Stimulated activated CD4-positive, alpha-beta T cell treated with anti-CD3 and anti-CD28 coated beads, Interleukin-15, amount 100 ng/mL, for 24 hours (primary cell): ENCODE measurements around the gene SKIDA1.

Experiments
- DNase-seq: peaks from one replicate; pipeline ENCODE4 v3.0.0-alpha.2; 2020

SKIDA1 gene

GRCh38 chr10:21499701-21500577 is 25.5 kb downstream of the SKIDA1 start:
- DNase-seq, result peak; percentile 39

- no peak for DNase-seq
Observed at GRCh38 chr10:21498986-21499385, 26.5 kb downstream of the SKIDA1 start.

DNA sequence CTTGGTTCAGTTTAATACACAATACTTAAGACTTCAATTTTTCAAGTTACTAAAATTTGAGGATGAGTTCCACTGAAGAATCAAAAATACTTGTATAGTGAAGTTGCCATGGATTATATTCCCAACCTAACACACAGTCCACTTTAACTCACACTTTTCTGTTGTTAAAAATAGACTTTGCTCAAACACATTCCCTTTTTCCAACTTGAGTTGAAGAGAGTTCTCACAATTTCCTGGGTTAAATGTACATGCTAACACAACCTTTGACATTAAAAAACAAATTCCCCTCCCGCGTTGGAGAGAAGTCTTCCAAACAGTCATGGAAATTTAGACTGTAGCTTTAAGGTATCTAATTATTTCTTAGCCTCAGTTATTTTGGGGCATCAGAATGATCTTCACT is 27.1 kb downstream of the SKIDA1 start:
- DNase-seq, result no peak

DNA sequence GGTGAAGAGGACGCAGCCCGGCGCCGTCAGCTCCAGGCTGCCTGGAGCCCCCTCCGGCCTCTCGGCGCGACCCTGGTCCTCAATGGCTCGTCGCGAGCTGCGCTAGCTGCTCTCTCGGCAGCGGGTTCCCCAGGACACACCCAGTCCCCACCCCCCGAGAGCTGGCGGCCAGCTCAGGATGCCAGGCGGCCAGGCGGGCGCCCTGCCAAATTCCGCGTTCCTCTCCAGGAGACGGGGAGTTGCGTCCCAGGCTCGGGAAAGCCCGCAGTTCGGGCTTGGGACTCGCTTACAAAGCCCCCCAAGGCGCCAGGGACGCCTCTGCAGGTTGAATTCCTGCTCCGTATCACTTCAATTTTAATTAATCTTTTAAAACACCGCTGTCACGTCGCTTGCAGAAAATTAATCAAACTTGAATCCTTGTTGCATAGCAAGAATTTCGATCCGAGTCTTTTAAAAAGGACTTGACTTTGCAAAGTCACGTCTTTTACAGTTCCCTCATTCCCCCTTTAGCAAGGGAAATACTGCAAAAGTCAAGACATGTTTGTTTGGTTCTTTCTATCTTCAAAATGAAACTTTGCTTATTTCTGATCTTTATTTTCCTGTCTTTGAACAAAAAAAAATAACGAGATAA is 28.2 kb downstream of the SKIDA1 start:
- peak; percentile 60 for DNase-seq

DNA sequence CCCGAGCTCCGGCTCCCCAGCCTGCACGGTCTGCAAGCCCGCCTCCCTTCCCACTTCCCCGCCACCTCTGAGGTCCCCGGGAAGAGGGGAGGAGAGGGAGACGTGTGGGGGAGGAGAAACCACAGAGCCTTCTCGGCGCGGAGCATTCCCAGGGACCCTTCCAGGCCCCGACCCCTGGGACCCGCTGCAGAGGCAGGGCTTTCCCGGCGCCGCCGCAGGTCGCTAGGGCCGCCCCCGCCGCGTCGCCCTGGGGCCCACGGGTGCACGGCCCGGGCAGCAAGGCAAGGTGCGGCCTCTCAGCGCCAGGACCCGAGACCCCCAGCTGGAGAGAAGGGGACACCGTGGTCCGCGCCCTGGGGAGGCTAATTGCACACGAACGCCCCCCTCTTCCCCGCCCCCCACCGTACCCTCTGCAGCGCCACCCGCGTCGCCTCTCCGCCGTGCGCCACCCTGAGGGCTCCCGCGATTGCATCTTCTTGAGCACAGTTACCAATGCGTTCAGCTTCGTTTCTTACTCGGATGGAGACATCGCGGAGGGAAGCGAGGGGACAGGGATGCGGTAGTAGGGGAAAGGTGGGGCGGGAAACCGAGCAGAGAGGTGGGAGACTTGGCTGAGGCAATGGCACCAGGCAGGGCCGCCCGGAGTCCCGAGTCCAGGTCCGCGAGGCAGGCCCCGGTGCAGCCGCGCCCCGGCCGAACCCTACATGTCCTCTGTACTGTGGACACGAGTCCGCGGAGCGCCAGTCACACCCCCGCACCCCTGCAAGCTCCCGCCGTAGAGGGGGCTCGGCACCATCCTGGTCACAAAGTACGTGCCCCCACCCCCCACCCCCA is 28.9 kb downstream of the SKIDA1 start:
- peak; percentile 63 for DNase-seq

GRCh38 chr10:21495752-21496342 is 29.6 kb downstream of the SKIDA1 start:
- DNase-seq, result peak; percentile 89

DNA sequence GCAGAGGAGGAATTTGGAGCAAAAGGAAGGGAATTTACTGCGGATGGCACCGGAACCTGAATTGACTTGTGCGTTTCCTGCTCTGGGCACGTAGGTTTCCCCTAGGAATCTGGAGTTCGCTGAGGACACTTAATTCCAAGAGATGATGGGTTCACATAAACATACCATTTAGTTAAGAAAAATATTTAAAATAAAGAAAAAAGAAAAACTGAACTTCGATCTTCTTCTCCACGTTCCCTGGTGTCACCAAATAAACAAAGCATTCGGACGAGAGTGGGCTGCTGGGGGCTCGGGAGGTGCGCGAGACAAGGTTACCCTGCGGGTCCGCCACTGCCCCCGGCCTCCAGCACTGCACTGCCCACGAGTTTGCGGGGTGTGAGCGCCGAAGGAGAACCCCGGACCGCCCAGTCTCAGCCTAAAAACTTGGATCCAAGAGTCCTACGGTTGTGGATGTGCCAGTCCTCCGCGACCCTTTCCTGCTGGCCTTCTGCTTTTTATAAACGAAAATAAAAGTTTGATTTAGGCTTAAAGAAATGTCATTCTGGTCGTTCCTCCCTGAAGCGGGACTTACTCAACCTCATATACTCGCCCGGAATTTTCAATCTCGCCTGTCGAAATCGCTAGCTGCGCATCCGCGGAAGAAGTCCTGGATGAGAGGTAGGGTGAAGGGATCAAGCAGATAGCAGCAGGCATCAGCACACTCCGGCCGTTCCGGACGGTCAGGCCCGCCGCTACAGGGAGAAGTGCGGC is 30.3 kb downstream of the SKIDA1 start:
- DNase-seq, result no peak

DNA sequence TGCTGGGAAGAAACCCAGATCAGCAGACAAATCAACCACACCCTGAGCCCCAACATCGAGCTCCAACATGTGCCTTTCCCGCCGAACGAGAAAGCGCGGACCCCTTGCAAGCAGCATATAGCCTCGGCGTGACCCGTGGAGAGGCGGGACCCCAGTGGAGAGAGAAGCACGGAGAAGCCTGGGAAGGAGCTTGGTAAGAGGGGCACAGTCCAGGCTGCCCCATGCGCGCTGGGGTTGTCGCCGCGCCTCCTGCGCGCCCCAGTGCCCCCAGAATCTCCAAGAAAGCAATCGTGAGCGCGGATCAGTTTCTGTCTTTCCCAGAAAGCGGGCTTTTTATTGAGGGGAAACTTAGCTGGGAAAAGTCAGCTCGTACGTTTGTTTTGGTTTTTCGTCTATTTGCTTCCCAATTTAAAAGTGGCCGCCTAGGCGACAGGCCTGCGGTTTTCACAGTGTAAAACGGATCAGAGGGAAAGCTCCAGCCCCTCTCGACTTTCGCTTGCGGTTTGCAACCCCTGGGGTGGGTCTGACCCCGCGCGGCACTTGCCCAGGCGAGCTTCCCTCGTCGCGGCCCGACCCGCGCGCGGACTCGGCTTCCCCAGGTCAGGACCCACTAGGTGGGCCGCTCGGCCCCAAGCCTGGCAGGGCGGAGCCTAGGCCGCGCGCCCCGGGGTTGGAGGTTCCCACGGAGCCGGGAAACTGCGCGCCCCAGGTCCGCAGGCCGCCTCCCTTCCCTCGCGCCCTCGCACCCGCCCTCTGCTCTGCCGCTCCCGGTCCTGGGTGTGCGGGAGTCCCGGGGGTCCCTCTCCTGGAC is 31.1 kb downstream of the SKIDA1 start:
- DNase-seq, result peak; percentile 50

DNA sequence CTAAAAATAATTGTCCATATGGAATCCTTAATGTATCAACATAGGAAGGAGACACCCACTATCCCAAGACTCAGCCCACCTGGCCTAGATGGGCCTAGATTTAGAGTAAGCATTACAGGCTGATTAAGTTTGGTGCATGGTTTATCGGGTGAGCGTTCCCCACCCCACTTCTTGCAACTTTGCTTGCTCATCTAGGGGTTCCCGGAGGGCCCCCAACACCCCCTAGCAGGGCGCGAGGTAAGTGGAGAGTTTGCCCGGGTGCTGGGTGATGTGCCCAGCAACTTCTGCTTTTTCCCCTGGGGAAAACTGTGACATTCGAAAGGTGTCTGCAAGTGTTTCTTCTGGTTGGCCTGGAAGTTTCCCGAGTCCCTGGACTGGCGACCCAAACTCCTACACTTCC is 31.7 kb downstream of the SKIDA1 start:
- DNase-seq, result no peak

DNA sequence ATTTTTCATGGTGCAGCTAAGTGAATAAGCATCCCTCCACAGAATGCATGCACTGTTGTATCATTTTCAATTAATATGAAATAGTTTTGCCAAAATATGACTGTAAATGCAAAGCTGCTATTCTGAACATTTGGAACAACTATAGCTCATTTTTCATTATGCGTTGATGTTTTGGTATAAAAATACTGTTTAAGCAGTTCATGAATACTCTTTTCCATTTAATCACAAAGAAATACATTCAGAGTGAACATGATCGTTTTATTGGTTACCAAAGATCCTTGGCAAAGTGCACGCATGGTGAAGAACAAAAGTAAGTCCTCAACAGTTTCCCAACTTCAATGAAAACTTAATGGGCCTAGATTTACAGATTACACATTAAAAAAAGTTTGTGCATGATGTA is 33.1 kb downstream of the SKIDA1 start:
- no peak for DNase-seq

DNA sequence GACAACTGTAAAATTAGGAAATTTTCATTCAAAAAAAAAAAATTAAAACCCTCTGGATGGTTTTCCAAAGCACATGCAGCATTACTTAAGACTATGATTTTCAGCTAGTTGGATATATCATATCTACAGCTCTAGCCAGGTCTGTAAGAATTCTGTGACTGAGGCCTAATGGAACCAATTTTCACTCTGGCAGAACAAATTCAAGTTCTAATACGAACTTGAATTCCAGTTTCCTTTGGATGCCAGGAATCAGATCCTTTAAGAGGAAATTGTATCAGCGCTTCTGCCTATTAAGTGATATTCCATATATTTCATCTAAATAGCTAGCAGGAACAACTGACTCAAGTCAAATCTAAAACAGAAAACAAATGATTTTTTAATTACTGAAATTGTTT is 34.8 kb downstream of the SKIDA1 start:
- DNase-seq, result no peak

DNA sequence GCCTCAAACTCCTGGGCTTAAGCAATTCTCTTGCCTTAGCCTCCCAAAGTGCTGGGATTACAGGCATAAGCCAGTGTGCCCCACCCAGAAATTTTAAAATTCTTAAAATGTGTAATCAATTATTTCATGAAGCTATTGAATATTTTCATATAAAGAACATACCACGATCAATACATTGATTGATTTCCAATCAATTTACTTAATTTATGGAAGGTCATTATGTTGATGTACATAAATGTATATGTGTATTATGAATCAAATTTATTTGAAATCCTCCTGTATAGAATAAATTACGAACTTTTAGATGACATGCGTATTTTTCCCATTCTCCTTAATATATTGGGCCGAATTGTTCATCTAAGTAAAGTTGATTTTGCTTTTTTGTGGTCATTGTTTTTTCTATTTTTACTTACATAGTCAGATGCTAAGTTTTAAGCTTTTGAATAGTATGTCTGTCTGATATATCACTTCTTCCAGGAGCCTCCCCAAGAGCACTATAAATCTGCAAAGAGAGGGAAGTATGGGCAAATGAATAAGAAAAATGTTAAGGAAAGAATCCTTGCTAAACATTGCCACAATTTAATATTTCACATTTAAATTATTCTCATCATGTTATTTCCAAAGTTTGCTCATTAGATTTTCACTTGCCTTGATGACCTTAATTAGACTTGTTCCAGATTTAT is 35.3 kb downstream of the SKIDA1 start:
- no peak for DNase-seq

DNA sequence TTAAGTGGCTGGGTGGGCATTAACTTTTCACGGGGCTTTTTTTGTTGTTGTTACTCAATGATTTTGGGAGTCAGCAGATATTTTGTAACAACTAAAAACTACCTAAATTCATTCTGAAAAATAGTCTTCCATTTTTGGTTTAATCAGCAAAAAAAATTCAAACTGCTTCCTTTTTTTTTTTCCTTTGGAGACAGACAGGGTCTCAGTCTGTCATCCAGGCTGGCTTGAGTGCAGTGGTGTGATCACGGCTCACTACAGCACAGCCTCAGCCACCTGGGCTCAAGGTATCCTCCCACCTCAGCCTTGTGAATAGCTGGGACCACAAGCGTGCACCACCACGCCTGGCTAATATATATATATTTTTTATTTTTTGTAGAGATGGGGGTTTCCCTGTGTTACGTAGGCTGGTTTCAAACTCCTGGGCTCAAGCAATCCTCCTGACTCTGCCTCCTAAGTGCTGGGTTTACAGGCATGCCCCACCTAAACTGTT is 36.5 kb downstream of the SKIDA1 start:
- DNase-seq, result no peak

GRCh38 chr10:21488246-21488956 is 37.1 kb downstream of the SKIDA1 start:
- no peak for DNase-seq

GRCh38 chr10:21487416-21488180 is 37.9 kb downstream of the SKIDA1 start:
- DNase-seq, result no peak

GRCh38 chr10:21482821-21483220 is 42.7 kb downstream of the SKIDA1 start:
- no peak for DNase-seq

DNA sequence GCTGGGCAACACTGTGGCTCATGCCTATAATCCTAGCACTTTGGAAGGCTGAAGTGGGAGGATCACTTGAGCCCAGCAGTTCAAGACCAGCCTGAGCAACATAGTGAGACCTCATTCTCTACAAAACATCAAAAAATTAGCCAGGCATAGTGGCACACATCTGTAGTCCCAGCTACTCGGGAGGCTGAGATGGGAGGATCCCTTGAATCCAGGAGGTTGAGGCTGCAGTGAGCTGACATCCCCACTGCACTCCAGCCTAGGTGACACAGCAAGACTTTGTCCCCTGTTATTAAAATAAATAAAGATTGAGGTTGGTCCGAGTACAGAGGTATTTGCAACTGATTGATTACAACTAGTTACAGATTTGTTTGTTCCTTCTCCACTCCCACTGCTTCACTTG is 44.1 kb downstream of the SKIDA1 start:
- DNase-seq, result no peak

GRCh38 chr10:21479570-21480315 is 45.7 kb downstream of the SKIDA1 start:
- no peak for DNase-seq
